GM11168 (cell line): ENCODE data around the gene SNCA.

Experiments used
- in situ Hi-C: fragments of 300-500 bp; cut with MboI; formaldehyde crosslinking; loops from one replicate; pipeline ENCODE4 v1.12.0; 2022; ENCODE audit warnings: low sequenced_read_pairs; ENCODE audit not compliant: unreplicated experiment

SNCA gene

GRCh38 chr4:89836897-89837384, at the start of gene SNCA:
TSS of gene SNCA (minus strand) at chr4:89837161. CDS start at chr4:89835667, 1,494 bp downstream.
- in situ Hi-C loops: no loop called here

DNA sequence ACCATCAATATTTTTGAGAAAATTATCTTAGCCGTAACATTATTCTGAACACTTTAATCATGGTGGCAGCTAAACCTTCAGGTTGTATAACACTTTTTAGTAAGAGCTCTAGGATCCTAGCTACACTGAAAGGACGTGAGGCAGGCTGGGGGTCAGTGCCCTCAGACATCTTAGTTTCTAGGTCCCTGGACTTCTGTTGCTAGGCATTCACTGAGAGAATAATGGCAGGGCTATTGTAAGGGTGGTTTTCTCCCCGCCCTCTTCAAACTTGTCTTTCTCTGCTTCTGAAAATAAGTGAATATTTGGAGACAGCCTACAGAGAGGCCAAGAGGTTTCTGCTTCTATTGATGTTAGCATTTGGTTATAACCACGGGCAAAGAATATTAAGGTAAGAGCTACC, 42.3 kb upstream of the SNCA start:
- in situ Hi-C loops: no loop called here

DNA sequence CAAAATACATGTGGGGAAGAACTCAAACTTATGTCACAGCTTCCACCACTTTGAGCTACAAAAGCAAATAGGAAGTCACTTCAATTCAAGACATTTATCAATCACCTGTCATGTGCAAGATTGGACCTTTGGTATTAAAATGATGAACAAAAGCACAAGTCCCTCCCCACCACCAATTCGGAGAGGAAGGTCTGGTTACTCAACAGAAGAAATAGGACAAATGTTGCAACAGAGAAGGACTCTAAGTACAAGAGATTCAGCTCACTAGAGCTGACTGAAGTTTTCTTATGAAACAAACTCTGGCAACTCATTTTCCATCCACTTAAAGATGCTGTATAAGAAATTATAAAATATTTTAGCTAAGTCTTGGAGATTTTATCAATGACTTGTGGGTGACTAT, 41.6 kb upstream of the SNCA start:
- in situ Hi-C loops: no loop called here

DNA sequence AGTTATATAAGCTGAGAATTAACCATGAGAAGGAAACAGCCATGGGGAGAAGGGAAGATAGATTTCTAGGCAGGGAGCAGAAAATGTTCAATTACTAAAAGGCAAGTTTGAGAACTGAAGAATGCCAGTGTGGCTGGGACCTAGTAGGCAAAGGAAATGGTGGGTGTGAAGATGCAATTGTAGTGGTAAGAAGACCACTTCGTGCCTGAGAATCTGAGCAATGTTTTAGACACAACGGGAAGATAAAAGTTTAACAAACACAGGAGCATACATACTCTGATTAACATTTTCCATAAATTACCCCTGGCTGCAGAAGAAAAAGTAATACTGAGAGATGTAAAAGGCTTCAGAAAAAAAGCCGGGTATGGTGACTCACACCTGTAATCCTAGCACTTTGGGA, 39.6 kb upstream of the SNCA start:
- in situ Hi-C loops: no loop called here

- in situ Hi-C loops: loop anchor here (25.0 kb wide), 1 partner anchor 209 kb away; no protein-coding TSS in a partner anchor
Observed at GRCh38 chr4:89871211-89871610, 34.2 kb upstream of the SNCA start.

- in situ Hi-C loops: loop anchor here (25.0 kb wide), 1 partner anchor 207 kb away; no protein-coding TSS in a partner anchor
Observed at GRCh38 chr4:89868999-89869589, 32.1 kb upstream of the SNCA start.

DNA sequence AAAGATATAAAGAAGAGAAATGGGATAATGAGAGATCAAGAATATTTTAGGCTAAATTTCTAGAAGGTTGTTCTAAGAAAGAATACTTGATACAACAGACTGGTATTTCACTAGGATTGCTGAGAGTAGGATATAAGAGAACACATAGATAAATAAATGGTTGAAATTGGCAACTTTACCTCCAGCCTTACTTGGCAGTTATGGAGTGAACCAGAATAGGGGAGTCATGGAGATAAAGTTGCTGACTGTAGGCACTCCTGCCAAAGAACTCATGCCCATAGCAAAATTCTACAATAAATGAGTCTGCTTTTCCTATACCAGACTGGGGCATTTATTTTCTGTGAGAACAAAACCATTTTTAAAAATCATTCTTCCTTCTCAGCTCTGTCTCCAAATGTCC, 31.3 kb upstream of the SNCA start:
- in situ Hi-C loops: loop anchor here (25.0 kb wide), 1 partner anchor 206 kb away; no protein-coding TSS in a partner anchor

- in situ Hi-C loops: loop anchor here (25.0 kb wide), 1 partner anchor 201 kb away; no protein-coding TSS in a partner anchor
Observed at GRCh38 chr4:89863533-89863932, 26.6 kb upstream of the SNCA start.

DNA sequence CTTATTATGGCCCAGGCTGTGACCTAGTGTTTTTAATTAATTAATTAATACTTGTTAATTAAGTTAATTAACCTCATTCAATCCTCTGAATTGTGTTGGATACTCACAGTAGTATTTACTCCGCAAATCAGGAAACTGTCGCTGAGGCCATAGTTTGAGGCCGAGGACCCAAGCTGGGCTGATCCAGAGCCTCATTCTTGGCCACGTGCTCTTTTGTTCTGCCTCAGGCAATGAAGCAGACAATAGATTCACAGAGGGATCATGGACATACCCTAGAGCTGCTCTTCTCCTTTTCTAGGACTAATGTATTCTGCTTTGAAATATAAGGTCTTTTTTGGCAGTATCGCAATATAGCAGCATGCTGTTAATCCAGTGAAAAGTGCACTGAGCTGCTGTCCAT, 24.0 kb upstream of the SNCA start:
- in situ Hi-C loops: loop anchor here (25.0 kb wide), 1 partner anchor 199 kb away; no protein-coding TSS in a partner anchor

DNA sequence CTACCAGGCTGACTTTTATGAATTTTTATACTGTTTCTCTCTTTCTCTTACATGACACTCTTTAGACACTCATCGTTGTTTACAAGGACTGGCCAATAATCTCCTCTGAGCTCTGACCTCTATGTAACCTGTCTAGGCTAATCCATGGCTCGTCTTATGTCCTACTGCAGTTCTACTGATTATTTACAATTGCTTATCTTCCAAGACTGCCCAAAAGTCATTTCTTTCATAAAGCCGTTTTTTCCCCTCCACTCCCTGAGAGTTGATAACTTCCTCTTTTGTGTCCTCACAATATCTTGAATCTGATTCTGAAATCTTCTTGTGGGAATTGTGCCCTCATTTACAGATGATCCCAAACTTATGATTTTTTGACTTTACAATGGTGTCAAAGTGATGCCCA, 18.3 kb upstream of the SNCA start:
- in situ Hi-C loops: loop anchor here (25.0 kb wide), 1 partner anchor 193 kb away; no protein-coding TSS in a partner anchor

DNA sequence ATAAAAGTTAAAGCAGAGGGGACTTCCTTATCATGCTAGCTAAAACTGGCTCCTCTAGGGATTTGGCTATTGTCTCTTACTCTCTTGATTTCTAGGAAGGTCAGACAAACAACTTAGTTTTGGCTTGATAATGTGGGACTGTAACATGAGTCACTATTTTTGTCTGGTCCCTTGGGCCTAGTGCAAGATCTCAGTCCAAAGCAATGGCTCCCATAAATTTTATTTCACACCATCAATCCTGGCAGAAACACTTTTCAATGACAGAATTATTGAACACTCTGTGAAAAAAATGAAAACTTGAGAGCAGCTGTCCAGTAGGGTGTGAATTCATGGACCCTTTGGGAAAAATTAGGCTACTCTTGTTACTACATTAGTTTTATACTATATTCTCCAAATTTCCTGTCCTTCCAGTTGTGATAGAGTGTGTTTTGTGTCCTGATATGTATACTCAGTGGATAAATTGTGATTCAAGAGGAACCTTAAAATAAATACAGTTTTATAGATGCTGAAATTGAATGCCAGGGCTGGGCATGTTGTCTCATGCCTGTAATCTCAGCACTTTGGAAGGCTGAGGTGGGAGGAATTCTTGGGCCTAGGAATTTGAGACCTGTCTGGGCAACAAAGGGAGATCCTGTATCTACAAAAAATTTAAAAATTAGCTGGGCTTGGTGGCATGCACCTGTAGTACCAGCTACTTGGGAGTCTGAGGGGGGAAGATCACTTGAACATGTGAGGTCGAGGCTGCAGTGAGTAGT, 10.8 kb upstream of the SNCA start:
- in situ Hi-C loops: no loop called here

DNA sequence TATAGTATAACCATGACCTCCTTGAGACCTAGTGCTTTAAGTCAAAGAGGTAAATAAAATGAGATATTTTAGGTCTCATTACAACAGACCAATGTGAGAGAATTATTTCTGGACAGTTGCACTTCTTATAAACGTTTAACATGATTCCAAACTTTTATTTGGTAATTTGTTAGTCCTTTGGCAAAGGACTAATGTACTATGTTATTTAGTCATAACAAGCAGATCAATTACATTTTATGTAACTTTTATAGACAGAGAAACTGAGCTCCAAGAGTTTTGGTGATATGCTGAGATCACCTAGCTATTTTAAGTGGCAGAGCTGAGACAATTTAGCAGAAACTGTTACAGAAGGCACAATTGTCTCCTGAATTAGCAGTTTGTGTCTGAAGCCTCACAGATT, 2.6 kb upstream of the SNCA start:
- in situ Hi-C loops: no loop called here

GRCh38 chr4:89837993-89838390, 1.0 kb upstream of the SNCA start:
- in situ Hi-C loops: no loop called here

DNA sequence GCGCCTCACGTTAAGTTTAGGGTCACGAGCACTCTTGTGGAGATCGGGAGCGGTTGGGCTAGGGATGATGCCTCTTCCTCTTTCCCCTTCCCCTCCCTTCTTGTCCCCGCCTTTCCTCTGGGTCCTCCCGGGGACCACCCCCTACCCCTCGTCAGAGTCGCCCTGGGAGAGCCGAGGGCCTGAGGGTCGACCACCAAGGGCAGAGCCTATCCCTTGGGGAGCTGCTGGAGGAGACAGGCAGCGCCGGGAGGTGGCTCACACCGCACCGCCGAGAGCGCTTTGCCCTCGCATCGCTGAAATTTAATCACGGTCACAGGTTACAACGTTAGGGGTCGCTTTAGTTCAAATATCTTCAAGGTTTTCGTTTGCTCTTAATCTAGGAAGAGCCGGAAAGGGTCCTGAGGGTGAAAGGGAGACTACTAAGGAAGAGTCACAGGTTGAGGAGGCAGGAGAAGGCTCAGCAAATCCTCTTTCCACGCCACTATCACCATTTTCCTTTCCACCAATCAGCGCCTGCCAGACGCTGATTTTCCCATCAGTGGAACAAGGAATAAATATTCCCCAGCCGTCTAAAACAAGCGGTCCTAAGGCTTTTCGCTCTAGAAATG, 528 bp upstream of the SNCA start:
- in situ Hi-C loops: no loop called here

DNA sequence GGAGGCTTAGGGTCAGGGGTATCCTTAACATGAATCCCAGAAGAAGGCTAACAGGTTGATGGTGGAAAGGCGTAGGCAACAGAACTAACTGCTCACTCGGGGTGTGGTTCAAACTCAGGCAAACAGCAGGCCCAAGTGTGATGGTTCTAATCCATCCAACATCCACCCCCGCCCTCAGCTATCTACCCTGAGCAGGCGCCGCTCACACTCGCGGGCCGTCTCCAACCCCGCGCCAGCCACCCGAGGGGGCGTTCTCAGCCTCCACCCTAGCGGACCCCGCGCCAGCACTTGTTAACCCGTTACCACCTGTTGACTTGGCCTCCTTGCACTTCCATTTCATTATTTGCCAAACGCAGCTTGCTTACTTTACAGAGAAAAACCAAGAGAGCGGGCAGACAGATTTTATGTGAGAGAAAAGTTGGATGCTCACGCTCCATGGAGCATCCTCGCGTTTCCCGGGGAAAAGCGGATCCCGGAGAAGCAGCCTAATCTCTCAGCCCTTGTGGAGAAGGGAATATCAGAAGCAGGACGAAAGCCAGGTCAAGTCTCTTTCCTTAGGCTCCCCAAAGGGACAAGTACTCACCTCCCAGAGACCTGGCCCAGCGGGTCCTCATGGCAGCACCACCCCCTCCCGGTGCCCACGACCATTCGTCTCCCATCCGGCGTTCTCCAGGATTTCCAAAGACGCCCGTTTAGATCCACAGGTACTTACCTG, 773 bp downstream of the SNCA start:
- in situ Hi-C loops: no loop called here

GRCh38 chr4:89835413-89835812, 1.5 kb downstream of the SNCA start:
- in situ Hi-C loops: no loop called here

GRCh38 chr4:89834486-89835209, 2.3 kb downstream of the SNCA start:
- in situ Hi-C loops: no loop called here

- in situ Hi-C loops: no loop called here
Observed at GRCh38 chr4:89829470-89830138, 7.4 kb downstream of the SNCA start.

GRCh38 chr4:89823416-89823815, 13.5 kb downstream of the SNCA start:
- in situ Hi-C loops: no loop called here
